Activated naive CD4-positive, alpha-beta T cell treated with anti-CD3 and anti-CD28 coated beads, Interleukin-2, amount 10 ng/mL, durations not matched to agents 7 days and 5 days (primary cell): ENCODE measurements around the gene MN1.

Source experiments
- CTCF ChIA-PET: fragments of 350-600 bp; sonication (Branson Sonifier 250); formaldehyde crosslinking; loops from one replicate; lab custom pipeline; 2021; ENCODE audit warnings: antibody characterized with exemption; lab: Charles Lee
- DNase-seq: peaks from one replicate; pipeline ENCODE4 v3.0.0-alpha.2; 2020
- H3K27ac Mint-ChIP-seq: one replicate; pipeline ENCODE4 v1.8.0; 2021; ENCODE audit warnings: mild to moderate bottlenecking, moderate library complexity, mixed read lengths
- H3K27me3 Mint-ChIP-seq: one replicate; pipeline ENCODE4 v1.8.0; 2021; ENCODE audit warnings: mild to moderate bottlenecking, mixed read lengths
- H3K36me3 Mint-ChIP-seq: one replicate; pipeline ENCODE4 v1.8.0; 2021; ENCODE audit warnings: mixed read lengths
- H3K4me1 Mint-ChIP-seq: one replicate; pipeline ENCODE4 v1.8.0; 2021; ENCODE audit warnings: mixed read lengths
- H3K4me3 Mint-ChIP-seq: one replicate; pipeline ENCODE4 v1.8.0; 2021; ENCODE audit warnings: mild to moderate bottlenecking, moderate library complexity, mixed read lengths
- H3K9me3 Mint-ChIP-seq: one replicate; pipeline ENCODE4 v1.8.0; 2021; ENCODE audit warnings: mixed read lengths

MN1 gene

GRCh38 chr22:27788500-27789288, 12.9 kb downstream of the MN1 start:
- CTCF ChIA-PET = no interaction called here
- no peaks in the 10 kb centered on the region for H3K9me3 Mint-ChIP-seq
- no peaks in the 10 kb centered on the region for H3K36me3 Mint-ChIP-seq
- no peaks in the 10 kb centered on the region for H3K4me1 Mint-ChIP-seq
- DNase-seq = no peak
- no peak overlapping the region for H3K4me3 Mint-ChIP-seq
- peaks cover 23% of the 10 kb centered on the region for H3K27me3 Mint-ChIP-seq
- no peak overlapping the region for H3K27ac Mint-ChIP-seq

- no peaks in the 10 kb centered on the region for H3K4me1 Mint-ChIP-seq
- no peaks in the 10 kb centered on the region for H3K9me3 Mint-ChIP-seq
- H3K36me3 Mint-ChIP-seq = no peaks in the 10 kb centered on the region
- CTCF ChIA-PET = no interaction called here
- no peak overlapping the region for H3K27ac Mint-ChIP-seq
- no peak for DNase-seq
- peaks cover 23% of the 10 kb centered on the region for H3K27me3 Mint-ChIP-seq
- H3K4me3 Mint-ChIP-seq = no peak overlapping the region
These were observed 14.6 kb downstream of the MN1 start for GRCh38 chr22:27786965-27787364.

GRCh38 chr22:27786291-27786932, 15.1 kb downstream of the MN1 start:
- H3K4me1 Mint-ChIP-seq = no peaks in the 10 kb centered on the region
- H3K36me3 Mint-ChIP-seq = no peaks in the 10 kb centered on the region
- no peak overlapping the region for H3K4me3 Mint-ChIP-seq
- DNase-seq = no peak
- no peaks in the 10 kb centered on the region for H3K9me3 Mint-ChIP-seq
- CTCF ChIA-PET = no interaction called here
- no peak overlapping the region for H3K27ac Mint-ChIP-seq
- H3K27me3 Mint-ChIP-seq = peaks cover 23% of the 10 kb centered on the region

- no peaks in the 10 kb centered on the region for H3K4me1 Mint-ChIP-seq
- DNase-seq = no peak
- peaks cover 23% of the 10 kb centered on the region for H3K27me3 Mint-ChIP-seq
- H3K36me3 Mint-ChIP-seq = no peaks in the 10 kb centered on the region
- no peak overlapping the region for H3K27ac Mint-ChIP-seq
- CTCF ChIA-PET = no interaction called here
- H3K9me3 Mint-ChIP-seq = no peaks in the 10 kb centered on the region
- H3K4me3 Mint-ChIP-seq = no peak overlapping the region
These were observed 15.7 kb downstream of the MN1 start for GRCh38 chr22:27785831-27786230.

- Mint-ChIP-seq H3K4me3 (no peak overlapping the region), H3K9me3 (no peaks in the 10 kb centered on the region), H3K36me3 (no peaks in the 10 kb centered on the region), H3K27ac (no peak overlapping the region), H3K4me1 (no peaks in the 10 kb centered on the region), H3K27me3 (peaks cover 23% of the 10 kb centered on the region)
- CTCF ChIA-PET = no interaction called here
- no peak for DNase-seq
These were observed 17.5 kb downstream of the MN1 start for GRCh38 chr22:27784120-27784475.

- Mint-ChIP-seq H3K4me1 (no peaks in the 10 kb centered on the region), H3K36me3 (no peaks in the 10 kb centered on the region), H3K9me3 (no peaks in the 10 kb centered on the region), H3K27me3 (peaks cover 18% of the 10 kb centered on the region), H3K4me3 (no peak overlapping the region), H3K27ac (no peak overlapping the region)
- CTCF ChIA-PET = no interaction called here
- DNase-seq = no peak
These were observed 18.0 kb downstream of the MN1 start for GRCh38 chr22:27783436-27784119.

GRCh38 chr22:27782088-27782487, 19.5 kb downstream of the MN1 start:
- no peak overlapping the region for H3K27ac Mint-ChIP-seq
- DNase-seq = no peak
- CTCF ChIA-PET = no interaction called here
- H3K9me3 Mint-ChIP-seq = no peaks in the 10 kb centered on the region
- H3K27me3 Mint-ChIP-seq = peaks cover 16% of the 10 kb centered on the region
- H3K36me3 Mint-ChIP-seq = no peaks in the 10 kb centered on the region
- H3K4me1 Mint-ChIP-seq = no peaks in the 10 kb centered on the region
- no peak overlapping the region for H3K4me3 Mint-ChIP-seq

GRCh38 chr22:27780161-27780575, 21.4 kb downstream of the MN1 start:
- Mint-ChIP-seq H3K4me3 (no peak overlapping the region), H3K4me1 (no peaks in the 10 kb centered on the region), H3K27ac (no peak overlapping the region), H3K9me3 (no peaks in the 10 kb centered on the region), H3K27me3 (peaks cover 24% of the 10 kb centered on the region), H3K36me3 (no peaks in the 10 kb centered on the region)
- no peak for DNase-seq
- CTCF ChIA-PET = no interaction called here

GRCh38 chr22:27779643-27780042, 21.9 kb downstream of the MN1 start:
- DNase-seq = no peak
- H3K27ac Mint-ChIP-seq = no peak overlapping the region

GRCh38 chr22:27778294-27779090, 23.1 kb downstream of the MN1 start:
- Mint-ChIP-seq H3K9me3 (no peaks in the 10 kb centered on the region), H3K36me3 (no peaks in the 10 kb centered on the region), H3K27me3 (peaks cover 27% of the 10 kb centered on the region), H3K4me3 (no peak overlapping the region), H3K27ac (no peak overlapping the region), H3K4me1 (no peaks in the 10 kb centered on the region)
- no peak for DNase-seq
- CTCF ChIA-PET = no interaction called here

More at GRCh38 chr22:27779643-27780042, 21.9 kb downstream of the MN1 start:
- CTCF ChIA-PET = no interaction called here
- Mint-ChIP-seq H3K36me3 (no peaks in the 10 kb centered on the region), H3K4me3 (no peak overlapping the region), H3K9me3 (no peaks in the 10 kb centered on the region), H3K4me1 (no peaks in the 10 kb centered on the region), H3K27me3 (peaks cover 26% of the 10 kb centered on the region)

GRCh38 chr22:27777128-27777527, 24.4 kb downstream of the MN1 start:
- H3K27ac Mint-ChIP-seq = no peak overlapping the region

GRCh38 chr22:27776650-27776958, 25.0 kb downstream of the MN1 start:
- no peaks in the 10 kb centered on the region for H3K36me3 Mint-ChIP-seq
- H3K4me1 Mint-ChIP-seq = no peaks in the 10 kb centered on the region
- no peaks in the 10 kb centered on the region for H3K9me3 Mint-ChIP-seq
- CTCF ChIA-PET = no interaction called here
- H3K27ac Mint-ChIP-seq = no peak overlapping the region
- no peak for DNase-seq
- peaks cover 27% of the 10 kb centered on the region for H3K27me3 Mint-ChIP-seq
- H3K4me3 Mint-ChIP-seq = no peak overlapping the region

More at GRCh38 chr22:27777128-27777527, 24.4 kb downstream of the MN1 start:
- Mint-ChIP-seq H3K27me3 (peaks cover 27% of the 10 kb centered on the region), H3K4me3 (no peak overlapping the region), H3K36me3 (no peaks in the 10 kb centered on the region), H3K9me3 (no peaks in the 10 kb centered on the region), H3K4me1 (no peaks in the 10 kb centered on the region)
- DNase-seq = no peak
- CTCF ChIA-PET = no interaction called here

- H3K36me3 Mint-ChIP-seq = no peaks in the 10 kb centered on the region
- no peak overlapping the region for H3K4me3 Mint-ChIP-seq
- CTCF ChIA-PET = no interaction called here
- no peaks in the 10 kb centered on the region for H3K4me1 Mint-ChIP-seq
- H3K27ac Mint-ChIP-seq = no peak overlapping the region
- H3K9me3 Mint-ChIP-seq = no peaks in the 10 kb centered on the region
- H3K27me3 Mint-ChIP-seq = peaks cover 27% of the 10 kb centered on the region
- DNase-seq = no peak
These were observed 25.6 kb downstream of the MN1 start for GRCh38 chr22:27775758-27776649.
